A549 (cell line): ENCODE results near the gene APBB2. TPM values are rescaled to one million over a fixed set of nuclear protein-coding genes. Genes with fewer than 3 reads are reported as not detected.

ENCODE experiments used
- BCL3 ChIP-seq: fragments of >200 bp; sonication (Bioruptor Twin); formaldehyde crosslinking; IDR thresholded peaks from 3 replicates; pipeline ENCODE4 v1.6.1; 2016
- BHLHE40 ChIP-seq: IDR thresholded peaks from 2 replicates; pipeline ENCODE4 v1.6.1; 2012; ENCODE audit warnings: low read depth, low read length, inconsistent platforms
- CBX2 ChIP-seq: fragments of 200-600 bp; sonication (generic); IDR thresholded peaks from 2 replicates; pipeline ENCODE4 v1.6.1; 2016; ENCODE audit warnings: low read depth, mild to moderate bottlenecking, borderline replicate concordance
- CEBPB ChIP-seq, 2 experiments: fragments of >200 bp in 1 of 2; sonication (Bioruptor Twin) in 1 of 2; formaldehyde crosslinking in 1 of 2; IDR thresholded peaks; 2 replicates each; pipeline ENCODE4 v1.6.1; 2012 to 2016
- CHD2 ChIP-seq: fragments of 150-350 bp; IDR thresholded peaks from 2 replicates; pipeline ENCODE4 v1.6.1; 2014; ENCODE audit warnings: low read length; ENCODE audit not compliant: partially characterized antibody
- CTCF ChIP-seq: fragments of >200 bp; sonication (Bioruptor Twin); formaldehyde crosslinking; IDR thresholded peaks from 3 replicates; pipeline ENCODE4 v1.5.1; 2016
- E2F6 ChIP-seq: IDR thresholded peaks from 2 replicates; pipeline ENCODE4 v1.6.1; 2012; ENCODE audit warnings: low read depth, borderline replicate concordance
- EHMT2 ChIP-seq: fragments of 200-600 bp; sonication (generic); IDR thresholded peaks from 2 replicates; pipeline ENCODE4 v1.6.1; 2016; ENCODE audit warnings: antibody characterized with exemption, low read depth, mild to moderate bottlenecking, moderate library complexity
- EP300 ChIP-seq, 2 experiments: fragments of >200 bp; sonication (Bioruptor Twin); formaldehyde crosslinking; IDR thresholded peaks; 2 replicates in 1 of 2; 3 replicates in 1 of 2; pipeline ENCODE4 v1.6.1; 2016 to 2017
- FOSB ChIP-seq: fragments of 250-450 bp; sonication (Bioruptor Pico); IDR thresholded peaks from 2 replicates; pipeline ENCODE4 v1.5.0; 2020; ENCODE audit warnings: mild to moderate bottlenecking, moderate library complexity
- FOSL2 ChIP-seq, 2 experiments: fragments of 450-650 bp in 1 of 2; fragments of >200 bp in 1 of 2; sonication (Bioruptor Twin) in 1 of 2; formaldehyde crosslinking; IDR thresholded peaks; 2 replicates each; pipeline versions ENCODE4 v1.5.0 to v1.6.1; 2016 to 2020; ENCODE audit warnings: mild to moderate bottlenecking in 1 of 2, moderate library complexity in 1 of 2
- GATA3 ChIP-seq: IDR thresholded peaks from 2 replicates; pipeline ENCODE4 v1.6.1; 2012; ENCODE audit warnings: borderline replicate concordance
- HOXB13 ChIP-seq: fragments of 250-450 bp; sonication (Bioruptor Pico); IDR thresholded peaks from 2 replicates; pipeline ENCODE4 v1.5.0; 2020; ENCODE audit warnings: low read depth, mild to moderate bottlenecking, moderate library complexity
- HOXB5 ChIP-seq: fragments of 250-450 bp; sonication (Bioruptor Pico); IDR thresholded peaks from 2 replicates; pipeline ENCODE4 v1.5.0; 2020; ENCODE audit warnings: mild to moderate bottlenecking, moderate library complexity
- JUN ChIP-seq, 2 experiments: fragments of >200 bp; sonication (Bioruptor Twin); formaldehyde crosslinking; IDR thresholded peaks; 2 replicates in 1 of 2; 3 replicates in 1 of 2; pipeline ENCODE4 v1.6.1; 2016 to 2017
- JUNB ChIP-seq: fragments of >200 bp; sonication (Bioruptor Twin); formaldehyde crosslinking; IDR thresholded peaks from 2 replicates; pipeline ENCODE4 v1.6.1; 2016
- KDM1A ChIP-seq: fragments of 200-600 bp; sonication (generic); IDR thresholded peaks from 2 replicates; pipeline ENCODE4 v1.6.1; 2016; ENCODE audit warnings: low read depth, mild to moderate bottlenecking
- KDM5A ChIP-seq: fragments of 200-600 bp; sonication (generic); IDR thresholded peaks from 2 replicates; pipeline ENCODE4 v1.6.1; 2016; ENCODE audit warnings: antibody characterized with exemption, mild to moderate bottlenecking
- MAFK ChIP-seq: fragments of 450-650 bp; IDR thresholded peaks from 2 replicates; pipeline ENCODE4 v1.6.1; 2014; ENCODE audit not compliant: partially characterized antibody
- MAX ChIP-seq: IDR thresholded peaks from 2 replicates; pipeline ENCODE4 v1.6.1; 2012
- MAZ ChIP-seq: fragments of 150-350 bp; IDR thresholded peaks from 2 replicates; pipeline ENCODE4 v1.6.1; 2014; ENCODE audit warnings: antibody characterized with exemption, low read depth, low read length, borderline replicate concordance
- MYC ChIP-seq: IDR thresholded peaks from 2 replicates; pipeline ENCODE4 v1.6.1; 2012; ENCODE audit warnings: mild to moderate bottlenecking, inconsistent platforms, low read length, improper control_type of control experiment, borderline replicate concordance
- NPAS2 ChIP-seq: fragments of 250-450 bp; sonication (Bioruptor Pico); IDR thresholded peaks from 2 replicates; pipeline ENCODE4 v1.8.0; 2022; ENCODE audit warnings: mild to moderate bottlenecking, moderate library complexity, borderline replicate concordance
- NR3C1 ChIP-seq: fragments of >200 bp; sonication (Bioruptor Twin); formaldehyde crosslinking; IDR thresholded peaks from 3 replicates; pipeline ENCODE4 v1.6.1; 2017
- PBX3 ChIP-seq: IDR thresholded peaks from 2 replicates; pipeline ENCODE4 v1.6.1; 2012
- PHF8 ChIP-seq: fragments of 200-600 bp; sonication (generic); IDR thresholded peaks from 2 replicates; pipeline ENCODE4 v1.6.1; 2016; ENCODE audit warnings: low read depth, mild to moderate bottlenecking, antibody characterized with exemption, moderate library complexity, borderline replicate concordance
- POLR2AphosphoS2 ChIP-seq: conservative IDR thresholded peaks from 2 replicates; pipeline ENCODE4 v1.6.1; 2012; ENCODE audit warnings: low read length, improper control_type of control experiment, inconsistent platforms
- RAD21 ChIP-seq, 2 experiments: fragments of >200 bp in 1 of 2; sonication (Bioruptor Twin) in 1 of 2; formaldehyde crosslinking in 1 of 2; IDR thresholded peaks in 1 of 2; conservative IDR thresholded peaks in 1 of 2; 2 replicates in 1 of 2; 3 replicates in 1 of 2; pipeline ENCODE4 v1.6.1; 2012 to 2018; ENCODE audit warnings: inconsistent platforms in 1 of 2
- RARB ChIP-seq: fragments of 250-450 bp; sonication (Bioruptor Pico); IDR thresholded peaks from 2 replicates; pipeline ENCODE4 v1.8.0; 2021; ENCODE audit warnings: mild to moderate bottlenecking, moderate library complexity
- RCOR1 ChIP-seq: fragments of 150-350 bp; IDR thresholded peaks from 2 replicates; pipeline ENCODE4 v1.6.1; 2014; ENCODE audit warnings: antibody characterized with exemption, low read length, low read depth
- RFX5 ChIP-seq: fragments of 450-650 bp; IDR thresholded peaks from 2 replicates; pipeline ENCODE4 v1.7.1; 2014; ENCODE audit warnings: antibody characterized with exemption, mild to moderate bottlenecking, moderate library complexity
- RNF2 ChIP-seq: fragments of 200-600 bp; sonication (generic); IDR thresholded peaks from 2 replicates; pipeline ENCODE4 v1.6.1; 2016; ENCODE audit warnings: low read depth, mild to moderate bottlenecking, antibody characterized with exemption, moderate library complexity, borderline replicate concordance
- SMC3 ChIP-seq: fragments of >200 bp; sonication (Bioruptor Twin); formaldehyde crosslinking; IDR thresholded peaks from 3 replicates; pipeline ENCODE4 v1.6.1; 2018; ENCODE audit warnings: inconsistent platforms
- TFCP2L1 ChIP-seq: fragments of 250-450 bp; sonication (Bioruptor Pico); IDR thresholded peaks from 2 replicates; pipeline ENCODE4 v1.5.0; 2021; ENCODE audit warnings: mild to moderate bottlenecking
- TP53 ChIP-seq: fragments of 250-450 bp; sonication (Bioruptor Pico); IDR thresholded peaks from 2 replicates; pipeline ENCODE4 v1.5.0; 2021; ENCODE audit warnings: mild to moderate bottlenecking, moderate library complexity
- USF2 ChIP-seq: fragments of 450-650 bp; IDR thresholded peaks from 2 replicates; pipeline ENCODE4 v1.6.1; 2014; ENCODE audit warnings: antibody characterized with exemption
- ZC3H11A ChIP-seq: fragments of 450-650 bp; IDR thresholded peaks from 2 replicates; pipeline ENCODE4 v1.6.1; 2014; ENCODE audit warnings: antibody characterized with exemption, mild to moderate bottlenecking
- ZNF302 ChIP-seq: fragments of 250-450 bp; sonication (Bioruptor Pico); IDR thresholded peaks from 2 replicates; pipeline ENCODE4 v1.9.0; 2021; ENCODE audit warnings: inconsistent platforms, mild to moderate bottlenecking, moderate library complexity
- ZSCAN20 ChIP-seq: fragments of 250-450 bp; sonication (Bioruptor Pico); IDR thresholded peaks from 2 replicates; pipeline ENCODE4 v1.8.0; 2022; ENCODE audit warnings: mild to moderate bottlenecking, moderate library complexity
- polyA plus RNA-seq, 4 experiments: library from polyadenylated mRNA; depleted of rRNA in 3 of 4; stranded (reverse); fragments of >200 nt; fragmentation: RNase III in 1 of 4; extraction: RNeasy Plus Mini Kit Qiagen cat#74134 plus additional on column Dnase treatment in 1 of 4; gene quantifications; 2 replicates in 3 of 4; 3 replicates in 1 of 4; pipeline ENCODE4 v1.2.3, GENCODE V29; 2011 to 2017

APBB2 gene
- polyA plus RNA-seq, 2 of the 4 experiments (the other 2 are of a cell fraction), result 8.3 to 31.9 TPM

GRCh38 chr4:41256740-41257256 lies 42.5 kb upstream of the APBB2 start, which contains the start of gene UCHL1 (continued):
- TF ChIP-seq TP53, result 0 out of 2 replicates have a peak, but pooled peaks have one; percentile 11
- TF ChIP-seq MAFK, result no peak
- TF ChIP-seq NR3C1, result no peak
- TF ChIP-seq RNF2, result no peak
- TF ChIP-seq PHF8, result peak; percentile 78
- peak; percentile 82 for TF ChIP-seq BHLHE40
- no peak for TF ChIP-seq RFX5
- TF ChIP-seq MAZ, result no peak
- TF ChIP-seq RAD21 (conservative IDR thresholded peaks at IDR 0.05 in 1 of 2, IDR thresholded peaks at IDR 0.05 in 1 of 2), result 0 out of 5 replicates have a peak, but pooled peaks of 1 of the 2 experiments have one; percentile 3
- no peak for TF ChIP-seq CBX2
- TF ChIP-seq JUNB, result no peak
- no peak for TF ChIP-seq CEBPB (IDR thresholded peaks at IDR 0.05)
- no peak for TF ChIP-seq RARB (CRISPR knock-in tag)
- TF ChIP-seq KDM1A, result no peak
- no peak for TF ChIP-seq HOXB13 (CRISPR knock-in tag)
- no peak for TF ChIP-seq EP300 (IDR thresholded peaks at IDR 0.05)
- TF ChIP-seq USF2, result no peak
- TF ChIP-seq GATA3, result peak; percentile 90
- TF ChIP-seq FOSL2 (IDR thresholded peaks at IDR 0.05), result no peak
- no peak for TF ChIP-seq FOSL2 (CRISPR knock-in tag; IDR thresholded peaks at IDR 0.05)
- TF ChIP-seq FOSB, result no peak
- TF ChIP-seq NPAS2 (CRISPR knock-in tag), result no peak
- 0 out of 2 replicates have a peak, but pooled peaks have one; percentile 18 for TF ChIP-seq E2F6
- TF ChIP-seq PBX3, result 0 out of 2 replicates have a peak, but pooled peaks have one; percentile 48
- no peak for TF ChIP-seq CHD2
- TF ChIP-seq KDM5A, result no peak
- peak; percentile 95 to 97 for TF ChIP-seq JUN (IDR thresholded peaks at IDR 0.05)
- no peak for TF ChIP-seq ZC3H11A
- no peak for TF ChIP-seq ZNF302 (CRISPR knock-in tag)
- TF ChIP-seq CTCF, result no peak
- TF ChIP-seq MAX, result peak; percentile 47; the same call in 1 of the 2 replicates
- peak; percentile 98 for TF ChIP-seq BCL3
- TF ChIP-seq RCOR1, result no peak
- TF ChIP-seq SMC3, result no peak
- no peak for TF ChIP-seq EHMT2
- TF ChIP-seq POLR2AphosphoS2, result no peak
- no peak for TF ChIP-seq MYC
- no peak for TF ChIP-seq TFCP2L1 (CRISPR knock-in tag)
- TF ChIP-seq HOXB5, result no peak
- no peak for TF ChIP-seq ZSCAN20 (CRISPR knock-in tag)
